Superior temporal gyrus (tissue), 1 donor: ENCODE results near the gene TM9SF3.
A peak's percentile ranks its signal among the peaks of the same experiment; 100 is the strongest.

Source experiments
- DNase-seq: peaks from one replicate; pipeline ENCODE4 v3.0.0-alpha.2; 2016; ENCODE audit errors: extremely low spot score

The TM9SF3 gene

DNA sequence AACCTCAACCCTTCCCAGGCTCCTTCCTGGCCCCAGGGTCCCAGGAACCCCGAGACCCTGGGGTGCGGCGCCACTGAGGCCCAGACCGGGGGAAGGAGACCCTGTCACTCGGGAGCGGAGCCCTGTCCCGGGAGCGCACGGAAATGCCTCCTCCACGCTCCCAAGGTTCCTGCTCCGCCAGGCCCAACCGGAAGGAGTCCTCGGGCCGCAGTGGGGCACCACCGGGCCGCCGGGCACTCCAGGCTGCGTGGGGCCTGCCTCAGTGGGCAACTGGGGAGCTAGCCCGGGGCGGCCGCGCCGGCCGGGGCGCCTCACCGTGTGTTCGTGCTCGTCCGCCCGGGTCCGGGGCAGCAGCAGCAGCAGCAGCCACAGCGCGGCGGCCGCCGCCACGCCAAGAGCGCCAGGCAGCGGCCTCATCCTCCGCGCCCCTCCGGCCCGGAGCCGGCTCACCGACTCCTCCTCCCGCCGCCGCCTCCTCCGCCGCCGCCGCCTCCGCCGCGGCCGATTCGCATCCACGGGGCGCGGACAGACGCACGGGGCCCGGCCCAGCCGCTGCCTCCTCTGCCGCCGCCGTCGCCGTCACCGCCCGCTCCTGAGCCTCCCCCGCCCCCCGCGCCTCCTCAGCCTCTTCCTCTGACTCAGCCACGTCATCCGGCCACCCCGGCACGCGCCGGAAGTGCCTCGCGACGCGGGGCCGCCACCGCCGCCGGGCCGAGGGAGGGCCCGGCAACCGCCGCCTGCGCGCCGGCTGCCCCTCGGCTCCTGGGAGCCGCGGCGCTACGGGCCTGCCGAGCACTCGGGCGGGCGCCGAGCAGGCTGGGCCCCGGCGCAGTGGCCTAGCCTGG is at the start of gene TM9SF3:
Gene TM9SF3 (minus strand): TSS at position 594 of the 845 bp plus-strand sequence. CDS start 177 bp downstream, at position 417.
- peak; percentile 74 for DNase-seq

DNA sequence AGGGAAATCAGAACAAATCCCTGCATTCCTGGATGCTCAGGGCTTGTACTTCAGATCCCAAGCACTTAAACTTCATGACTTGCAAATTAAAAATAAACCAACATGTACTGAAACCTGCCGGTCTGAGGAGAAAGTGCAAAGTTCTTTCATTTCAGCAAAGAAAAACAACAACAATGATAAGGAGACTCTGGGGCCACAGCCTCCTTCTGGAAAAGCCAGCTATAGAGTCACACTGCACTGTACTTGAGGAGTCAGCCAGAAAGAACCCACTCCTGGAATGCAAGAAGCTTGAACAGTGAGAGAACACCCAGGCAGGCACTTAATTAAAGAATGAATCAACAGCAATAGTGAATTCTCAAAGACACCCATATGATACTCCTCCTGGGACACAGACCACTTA is 49.7 kb upstream of the TM9SF3 start:
- DNase-seq, result no peak

DNA sequence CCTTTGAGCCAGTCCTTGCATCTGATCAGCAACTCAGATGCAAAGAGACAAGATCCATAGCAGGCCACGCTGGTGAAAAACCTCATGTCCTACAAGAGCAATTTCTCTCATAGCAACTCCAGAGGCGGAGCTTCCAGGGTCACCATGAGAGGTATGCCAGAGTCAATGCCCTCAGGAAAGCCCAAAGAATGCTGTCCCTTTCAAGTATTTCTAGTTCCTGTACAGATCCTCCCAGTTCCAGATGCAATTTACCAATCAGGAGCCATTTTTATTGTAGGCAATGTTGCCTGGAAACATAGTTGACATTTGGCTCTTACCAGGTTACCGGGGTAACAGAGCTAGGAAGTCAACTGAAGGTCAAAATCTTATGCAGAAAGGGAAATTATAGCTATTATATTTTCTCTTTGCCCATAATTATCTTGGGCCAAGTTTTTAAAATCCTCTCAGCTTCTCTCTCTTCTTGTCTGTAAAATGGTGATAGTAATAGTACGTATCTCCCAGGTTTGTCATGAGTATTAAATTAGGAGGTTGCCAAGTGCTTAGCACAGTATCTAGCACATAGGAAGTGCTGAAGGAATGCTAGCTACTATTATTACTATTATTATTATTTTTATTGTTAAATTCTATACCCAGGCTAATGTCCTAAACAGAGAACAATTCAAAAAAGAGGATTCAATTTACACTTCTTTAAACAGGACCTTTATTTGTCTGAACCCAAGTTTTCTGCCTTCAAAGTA is 46.3 kb upstream of the TM9SF3 start:
- DNase-seq, result no peak

DNA sequence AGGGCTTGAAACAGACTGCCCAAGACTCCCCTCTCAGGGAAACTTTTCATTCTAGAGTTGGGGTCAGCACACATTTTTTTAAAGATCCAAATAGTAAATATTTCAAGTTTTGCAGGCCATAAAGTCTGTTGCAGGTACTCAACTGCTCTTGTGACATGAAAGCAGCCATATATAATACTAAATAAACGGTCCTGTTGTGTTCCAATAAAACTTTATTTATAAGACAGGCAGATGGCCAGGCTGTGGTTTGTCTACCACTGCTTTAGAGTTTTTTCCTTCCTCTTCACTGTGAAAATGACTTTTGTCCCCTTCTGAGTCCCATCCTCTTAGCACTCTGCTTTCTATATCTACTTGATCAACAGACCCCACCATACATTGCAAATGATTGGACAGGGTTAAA is 40.5 kb upstream of the TM9SF3 start:
- DNase-seq, result no peak

DNA sequence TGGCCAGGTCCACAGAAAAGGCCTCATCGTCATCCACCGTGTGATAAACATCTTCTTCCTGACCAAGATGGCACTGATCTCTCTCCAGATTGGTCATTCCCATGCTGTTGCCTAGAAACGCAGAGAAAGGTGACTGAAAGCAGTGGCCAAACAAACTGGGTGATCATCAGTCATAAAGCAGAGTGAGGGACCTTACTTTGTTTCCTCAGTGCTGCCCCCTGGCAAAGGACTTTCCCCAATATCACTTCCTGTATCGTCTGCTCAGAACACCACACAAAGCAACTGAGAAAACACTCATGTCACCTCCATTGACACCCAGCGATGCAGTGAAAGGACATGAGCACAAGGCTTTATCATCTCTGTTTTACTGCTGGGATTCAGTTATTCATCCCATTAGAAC is 40.0 kb upstream of the TM9SF3 start:
- DNase-seq, result no peak

DNA sequence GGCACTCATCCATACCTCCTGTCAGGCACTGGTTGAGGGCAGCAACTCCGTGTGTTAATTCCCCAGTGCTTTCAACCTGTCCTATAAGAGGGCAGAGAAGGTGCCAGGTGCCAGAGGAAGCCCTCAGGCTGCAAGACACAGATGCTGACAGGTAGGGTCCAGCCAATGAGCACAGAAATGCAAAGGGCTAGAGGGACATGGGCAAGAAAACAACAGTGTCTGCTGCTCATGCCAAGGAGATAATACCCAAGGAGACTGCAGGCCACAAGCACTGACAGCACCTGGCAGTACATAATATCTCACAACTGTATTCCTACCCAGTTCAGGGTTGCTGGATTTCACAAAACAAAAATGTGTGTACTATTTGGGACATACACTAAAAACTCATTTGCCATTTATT is 38.4 kb upstream of the TM9SF3 start:
- DNase-seq, result no peak

DNA sequence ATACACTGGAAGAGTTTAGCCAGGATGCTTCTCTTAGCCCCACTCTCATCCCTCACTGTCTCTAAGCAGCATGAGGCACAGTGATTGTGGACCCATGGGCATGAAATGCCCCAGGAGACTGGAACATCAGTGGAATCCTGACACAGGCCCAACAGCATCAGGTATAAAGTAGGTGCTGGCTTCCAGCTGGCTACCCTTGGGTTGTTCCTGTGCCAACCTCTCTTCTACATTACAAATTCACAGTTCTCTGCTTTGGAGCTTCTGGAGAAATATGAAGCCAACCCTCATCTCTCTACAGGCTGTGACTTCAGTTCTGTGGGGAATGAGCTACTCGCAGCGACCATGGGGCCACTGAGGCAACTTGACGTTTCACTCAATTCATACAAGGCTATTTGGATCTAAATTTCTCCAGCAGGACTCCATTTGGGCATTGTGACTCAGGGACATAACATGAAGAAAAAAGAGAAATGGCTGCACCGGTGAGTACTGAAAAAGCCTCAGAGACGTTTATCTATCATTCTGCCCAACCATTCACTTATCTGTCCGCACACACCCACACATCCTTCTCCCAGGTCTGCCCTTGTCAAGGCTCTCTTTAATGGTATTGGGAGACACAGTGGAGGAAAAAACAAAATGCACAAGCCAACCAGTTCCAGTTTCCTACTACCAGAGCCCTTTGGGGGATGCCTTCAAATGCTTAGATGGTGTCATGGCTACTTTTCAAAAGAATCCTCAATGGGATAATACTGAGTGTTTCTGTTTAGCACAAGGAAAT is 35.4 kb upstream of the TM9SF3 start:
- no peak for DNase-seq

DNA sequence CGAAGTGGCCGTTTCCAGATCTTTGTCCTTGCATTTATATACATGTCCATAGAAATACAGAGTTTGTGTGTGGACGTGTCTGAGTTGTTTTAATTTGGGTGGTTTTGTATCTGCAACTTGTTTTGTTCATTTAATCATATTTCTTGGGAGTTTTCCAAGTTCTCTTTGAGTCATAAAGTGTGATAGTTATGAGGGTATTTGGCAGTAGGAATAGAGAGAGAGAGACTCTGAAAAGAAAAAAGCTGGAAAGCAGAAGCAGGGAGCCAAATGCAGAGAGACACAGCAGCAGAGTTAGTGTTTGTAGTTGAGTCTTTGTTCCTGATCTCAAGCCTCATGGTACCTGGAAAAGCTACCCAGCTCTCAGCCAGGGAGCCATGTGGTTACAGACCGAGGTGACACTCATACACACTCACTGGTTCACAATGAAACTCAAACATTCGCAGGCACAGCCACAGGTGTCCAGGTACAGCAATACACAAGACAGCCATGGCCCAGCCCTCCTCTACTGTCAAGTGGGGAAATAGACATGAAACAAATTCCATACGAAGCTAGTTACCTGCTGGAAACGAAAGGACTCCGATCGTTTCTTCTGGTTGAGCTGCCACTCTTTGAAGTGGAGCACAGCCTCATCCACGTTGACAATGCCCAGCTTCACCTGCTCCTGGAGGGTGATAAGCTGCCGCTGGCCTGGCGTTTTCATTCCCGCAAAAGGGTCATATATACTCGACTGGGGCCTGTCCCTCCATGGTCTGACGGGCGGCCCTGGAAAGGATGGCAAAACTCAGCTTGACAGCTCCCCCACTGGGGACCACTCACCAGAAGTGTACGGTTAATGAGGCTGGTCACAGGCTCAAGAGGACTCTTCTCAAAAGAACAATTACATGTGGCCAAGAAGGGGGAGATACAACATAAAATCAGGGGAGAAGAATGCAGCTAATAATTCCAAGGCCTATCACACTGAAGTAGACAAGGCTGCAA is 33.3 kb upstream of the TM9SF3 start:
- DNase-seq, result peak; percentile 43

DNA sequence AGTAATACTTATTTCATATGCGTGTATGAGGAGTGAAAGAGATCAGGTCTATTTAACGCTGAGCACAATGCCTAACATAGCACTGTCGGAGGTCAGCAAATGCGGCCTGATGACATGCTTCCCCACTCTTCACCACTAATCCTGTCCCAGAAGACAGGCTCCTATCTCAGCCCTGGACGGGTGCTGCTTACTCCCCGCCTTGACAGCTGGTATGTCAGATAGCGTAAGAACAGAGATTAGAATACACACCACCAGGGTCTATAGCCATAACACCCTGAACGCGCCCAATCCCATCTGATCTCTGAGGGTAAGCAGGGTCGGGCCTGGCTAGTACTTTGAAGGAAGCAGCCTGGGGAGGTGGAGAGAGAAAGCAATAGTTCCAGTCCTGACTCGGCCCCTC is 32.3 kb upstream of the TM9SF3 start:
- DNase-seq, result no peak

DNA sequence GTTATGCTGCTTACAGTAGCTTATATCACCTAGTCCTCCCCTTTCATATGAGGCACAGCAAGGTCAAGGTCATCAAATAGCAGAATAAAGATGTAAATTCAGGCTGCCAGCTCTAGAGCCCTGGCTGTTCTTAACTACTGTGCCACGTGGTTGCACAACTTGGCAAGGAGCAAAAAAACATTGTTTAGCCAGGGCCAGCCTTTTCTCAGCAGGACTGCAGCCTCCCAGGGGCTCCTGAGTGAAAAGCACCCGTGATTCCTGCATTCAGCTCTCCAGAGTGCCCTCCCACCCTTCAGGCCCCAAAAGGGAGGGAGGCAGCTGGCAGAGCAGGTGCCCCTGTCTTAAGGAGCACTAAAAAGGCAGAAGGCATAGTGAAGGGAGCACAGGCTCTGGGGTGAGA is 31.8 kb upstream of the TM9SF3 start:
- DNase-seq, result peak; percentile 56

DNA sequence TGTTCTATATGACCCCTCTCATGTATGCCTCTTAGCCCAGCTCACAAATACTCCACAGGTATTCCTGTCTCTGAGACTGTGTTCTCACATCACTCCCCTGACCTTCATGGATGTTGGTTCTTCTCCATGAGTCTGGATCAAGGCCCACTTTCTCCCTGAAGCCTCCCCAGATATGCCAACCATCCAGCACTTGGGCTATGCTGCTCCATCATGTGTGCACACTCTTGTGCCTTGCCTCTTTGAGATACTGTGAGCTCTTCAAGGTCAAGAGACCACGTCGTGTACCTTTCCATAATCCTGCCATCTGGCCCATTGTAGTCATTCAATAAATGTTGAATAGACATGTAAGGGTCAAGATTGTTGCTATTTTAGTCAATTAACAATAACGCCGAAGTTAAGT is 30.1 kb upstream of the TM9SF3 start:
- no peak for DNase-seq

DNA sequence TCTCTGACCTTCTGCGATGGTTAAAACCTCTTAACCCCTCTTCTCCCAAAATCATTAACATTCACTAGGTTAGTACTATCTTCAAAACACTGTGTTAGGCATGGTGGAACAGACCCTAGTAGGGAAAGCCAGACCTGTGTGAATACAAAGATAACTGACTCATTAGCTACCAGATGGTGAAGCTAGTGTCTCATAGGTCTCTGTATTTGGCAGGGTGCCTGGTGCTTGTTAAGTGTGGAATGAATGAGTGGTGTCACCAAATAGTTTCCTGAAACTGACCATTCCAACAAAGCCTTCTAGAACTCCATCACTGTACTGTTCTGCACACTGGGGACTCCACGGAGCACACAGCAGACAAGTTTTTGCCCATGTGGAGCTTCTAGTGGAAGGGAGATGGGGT is 27.7 kb upstream of the TM9SF3 start:
- DNase-seq, result no peak

DNA sequence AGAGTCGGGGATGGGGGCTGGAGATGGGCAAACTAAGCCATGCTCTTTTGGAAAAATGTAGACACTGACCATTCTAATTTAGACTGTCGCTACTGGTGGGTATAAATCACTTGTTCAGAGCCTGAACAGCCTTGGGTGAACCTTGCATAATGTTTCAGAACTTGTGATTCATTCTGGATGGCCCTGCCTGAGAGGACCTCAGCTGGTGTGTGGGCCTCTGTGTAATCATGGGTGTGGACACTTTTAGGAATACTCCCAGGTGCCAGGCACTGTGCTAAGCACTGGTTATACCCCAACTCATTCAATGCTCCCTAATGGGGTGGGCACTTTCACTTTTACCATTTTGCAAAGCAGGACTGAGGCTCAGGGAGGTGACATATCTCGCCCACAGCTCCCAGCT is 26.8 kb upstream of the TM9SF3 start:
- DNase-seq, result no peak

DNA sequence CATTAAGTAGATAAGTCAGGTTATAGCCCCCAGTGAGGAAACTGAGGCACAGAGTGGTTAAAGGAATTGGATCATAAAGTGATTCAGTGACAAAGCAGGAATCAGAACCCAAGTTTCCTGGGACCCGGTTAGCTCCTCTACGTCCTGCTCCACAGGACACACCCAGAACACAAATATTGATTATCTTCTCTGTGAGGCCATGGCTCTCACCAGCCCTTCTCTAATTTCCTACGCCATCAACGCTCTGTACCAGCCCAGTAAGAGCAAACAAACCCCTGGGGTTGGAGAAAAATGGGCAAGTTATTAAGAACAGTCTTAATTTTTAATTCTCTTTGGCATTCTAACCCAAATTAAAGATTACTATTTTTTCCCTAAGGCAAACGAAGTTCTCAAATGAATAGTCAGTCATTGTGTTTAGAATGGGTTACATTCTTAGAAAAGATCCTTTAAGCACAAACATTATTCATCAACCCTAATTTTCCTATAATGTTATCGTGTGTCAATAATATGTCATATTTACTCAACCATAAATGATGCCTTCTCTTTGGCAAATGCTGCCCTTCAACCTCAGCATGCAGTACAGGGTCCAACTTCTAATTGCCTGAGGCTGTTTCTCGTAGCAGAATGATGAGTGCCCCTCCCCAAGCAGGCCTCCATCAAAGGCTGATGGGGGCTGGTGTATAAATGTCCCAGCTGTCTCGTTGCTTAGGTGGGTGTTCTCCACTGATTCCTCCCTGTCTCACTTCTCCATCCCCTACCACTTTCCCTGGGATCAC is 25.4 kb upstream of the TM9SF3 start:
- DNase-seq, result no peak

DNA sequence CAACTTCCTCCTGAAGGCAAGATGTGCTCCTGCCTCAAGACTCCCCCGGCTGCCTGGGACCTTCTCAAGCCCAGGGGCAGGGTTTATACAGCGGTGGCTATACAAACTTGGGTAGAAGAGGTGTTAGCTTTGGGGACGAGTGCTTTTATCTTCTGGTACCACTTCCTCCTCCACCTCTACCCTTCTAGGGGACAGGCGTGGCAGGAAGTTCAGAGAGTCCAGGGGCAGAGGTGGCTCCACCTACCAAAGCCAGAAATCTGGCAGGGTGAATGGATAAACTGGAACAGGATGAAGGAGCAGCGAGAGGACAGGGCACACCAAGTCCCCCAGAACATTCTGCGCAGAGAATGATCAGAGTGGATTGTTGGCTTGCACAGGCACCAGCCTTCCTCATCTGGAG is 24.0 kb upstream of the TM9SF3 start:
- DNase-seq, result no peak

DNA sequence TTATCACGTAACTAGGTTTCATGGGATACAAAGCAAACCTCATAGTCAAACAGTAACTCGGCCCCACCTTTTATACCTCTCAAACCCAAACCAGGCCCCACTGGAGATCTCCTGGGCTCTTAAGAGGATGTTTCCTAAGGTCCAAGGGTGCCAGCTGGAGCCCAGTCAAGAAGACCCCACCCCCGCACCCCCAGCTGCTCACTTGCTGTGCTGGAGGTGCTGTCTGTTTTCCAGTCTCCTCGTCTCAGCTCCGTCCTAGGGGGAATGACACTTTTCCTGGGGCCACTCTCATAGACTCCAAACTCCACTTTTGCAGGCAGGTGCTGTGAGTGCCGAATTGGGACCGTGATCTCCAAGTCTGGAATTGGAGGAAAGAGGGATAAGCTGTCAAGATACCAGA is 22.7 kb upstream of the TM9SF3 start:
- no peak for DNase-seq

DNA sequence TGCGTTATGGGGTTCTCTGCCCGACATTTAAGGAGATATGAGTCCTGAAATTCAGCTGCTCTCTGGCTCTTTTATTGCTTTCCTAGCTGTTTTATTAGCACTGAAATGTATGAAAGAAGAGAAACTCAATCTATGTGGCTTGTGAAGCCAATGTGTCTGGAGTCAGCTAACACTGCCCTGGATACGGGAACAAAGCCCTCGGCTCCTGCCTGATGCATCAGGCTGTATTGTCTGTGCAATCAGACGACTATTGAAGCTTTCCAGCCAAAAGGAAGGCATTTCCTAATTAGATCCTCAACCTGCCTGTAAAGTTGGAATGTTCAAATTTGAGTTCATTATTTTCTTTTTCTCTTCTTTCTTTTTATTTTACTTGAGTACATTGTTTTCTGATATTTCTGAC is 22.0 kb upstream of the TM9SF3 start:
- DNase-seq, result no peak

DNA sequence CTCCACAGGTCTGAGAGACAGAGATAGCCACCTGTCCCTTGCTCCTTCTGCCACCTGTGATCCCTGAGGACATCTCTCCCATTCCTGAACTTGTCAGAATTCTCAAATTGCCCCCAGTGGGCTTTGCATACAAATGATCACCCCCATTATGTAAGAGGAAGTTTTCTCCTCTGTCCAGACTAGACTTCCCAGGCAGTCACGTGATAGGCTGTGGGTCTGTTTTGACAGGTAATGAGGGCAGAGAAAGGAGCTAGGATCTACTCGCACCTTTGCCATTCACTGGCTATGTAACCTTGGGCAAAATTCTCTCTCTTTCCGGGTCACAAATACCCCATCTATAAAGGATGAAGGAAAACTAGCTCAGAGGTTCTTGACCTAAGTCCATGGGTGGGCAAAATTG is 21.4 kb upstream of the TM9SF3 start:
- no peak for DNase-seq

DNA sequence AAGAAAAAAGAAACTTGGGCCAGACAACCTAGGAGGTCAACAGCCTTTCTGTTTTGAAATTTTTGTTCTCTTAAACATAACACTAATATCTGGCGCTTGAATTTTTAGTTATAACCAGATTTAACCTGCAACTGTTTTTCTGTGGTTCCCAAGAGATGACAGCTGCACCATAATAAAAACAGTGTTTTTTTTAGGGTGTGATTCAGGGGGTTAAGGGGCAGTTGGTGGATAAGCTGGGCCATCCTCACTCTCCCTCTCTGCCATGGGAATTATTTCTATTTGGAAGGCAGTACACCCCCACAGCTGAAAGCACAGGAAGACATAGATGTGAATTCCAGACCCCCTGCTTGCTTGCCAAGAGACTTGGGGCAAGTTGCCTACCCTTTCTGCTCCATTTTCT is 20.1 kb upstream of the TM9SF3 start:
- no peak for DNase-seq

DNA sequence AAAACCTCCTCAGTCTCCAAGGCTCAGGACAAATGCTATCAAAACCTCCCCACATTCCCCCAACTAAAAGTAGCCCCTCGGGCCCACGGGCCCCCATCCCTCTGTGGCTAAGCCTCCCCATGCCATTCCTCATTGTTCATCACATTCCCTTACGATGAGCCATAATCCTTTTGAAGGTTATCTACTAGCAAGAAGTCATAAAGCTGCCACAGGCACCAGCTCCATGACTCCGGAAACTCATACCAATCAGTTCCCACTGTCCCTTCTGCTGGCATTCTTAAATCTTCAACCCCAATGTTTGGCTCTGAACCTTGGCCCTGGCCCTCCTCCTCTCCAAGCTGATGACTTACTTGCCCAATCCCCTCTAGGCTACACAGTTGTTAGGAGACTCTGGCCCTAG is 19.4 kb upstream of the TM9SF3 start:
- DNase-seq, result no peak

DNA sequence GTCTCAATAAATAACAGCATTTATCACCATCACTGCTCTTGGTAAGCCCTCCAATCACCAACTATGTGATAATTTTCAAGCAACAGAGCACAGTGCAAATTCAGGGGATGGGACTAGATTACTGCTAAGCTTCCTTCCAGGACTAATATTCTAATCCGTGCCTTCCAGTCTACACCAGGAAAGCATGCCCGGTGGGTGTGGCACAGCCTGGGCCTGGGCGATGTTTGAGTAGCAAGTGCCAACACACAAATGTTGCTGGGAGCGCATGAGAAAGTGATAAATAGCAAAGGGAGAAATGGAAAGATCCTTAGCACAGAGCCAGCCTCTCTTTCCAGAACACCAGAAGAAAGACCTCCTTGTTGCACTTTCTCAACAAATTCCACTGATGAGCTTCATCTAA is 13.5 kb upstream of the TM9SF3 start:
- no peak for DNase-seq
